Pancreas (tissue), 10 donors: ENCODE data around the gene TRAF3. TPM values are rescaled to one million over a fixed set of nuclear protein-coding genes. Genes with fewer than 3 reads are reported as not detected.

Experiments
- ATAC-seq, 4 donors: fragments of 200-7000 bp; cut with Tn5 transposase; one replicate each; pipeline versions ENCODE4 v1.8.0 to v1.9.1; 2020; ENCODE audit warnings: mild to moderate bottlenecking in 4 of 4, moderate library complexity in 4 of 4
- DNase-seq, 6 donors: peaks; one replicate each; pipeline ENCODE4 v3.0.0-alpha.2; 2020
- FAIRE-seq: peaks from 2 replicates; lab custom pipeline; 2012; peaks lifted over from hg19 to GRCh38; lab: Jason Lieb, UNC
- H3K27ac ChIP-seq, 4 donors: fragments of 200-600 bp; sonication (generic); 1 replicate in 3 of 4; 2 replicates in 1 of 4; pipeline versions ENCODE4 v1.5.0 to v1.8.0; 2020
- H3K27me3 ChIP-seq, 4 donors: fragments of 200-600 bp; one replicate each; pipeline ENCODE4 v1.8.0; 2021
- H3K36me3 ChIP-seq, 3 donors: fragments of 200-600 bp; sonication (generic) in 1 of 3; one replicate each; pipeline versions ENCODE4 v1.5.0 to v1.8.0; 2020 to 2021
- H3K4me1 ChIP-seq, 3 donors: fragments of 200-600 bp; one replicate each; pipeline ENCODE4 v1.8.0; 2021
- H3K4me3 ChIP-seq, 4 donors: fragments of 200-600 bp; sonication (generic) in 2 of 4; one replicate each; pipeline versions ENCODE4 v1.5.0 to v1.8.0; 2020 to 2021
- H3K9me3 ChIP-seq, 4 donors: fragments of 200-600 bp; one replicate each; pipeline ENCODE4 v1.8.0; 2021
- WGBS, 2 donors: extraction: QIAGEN DNeasy Blood & Tissue Kit; methylation state at CpG; one replicate each; pipeline ENCODE4 v1.1.7; 2013; 5-methylcytosine and 5-hydroxymethylcytosine counted together
- intact Hi-C, 3 donors: fragments of 100-400 bp; cut with DNase I; formaldehyde crosslinking; loops; one replicate each; pipeline versions ENCODE4 v1.11.1 to v1.14.2; 2022
- polyA plus RNA-seq, 2 donors: library from polyadenylated mRNA; stranded (reverse); fragments of 200-250 nt; gene quantifications; one replicate each; pipeline ENCODE4 v1.2.3, GENCODE V29; 2013
- total RNA-seq, 6 donors: library from RNA; stranded (reverse); fragmentation: NEBNext Ultra II Directional in 4 of 6; extraction: Animal tissue kit (Norgen Biotek cat#: 25700) in 4 of 6; gene quantifications; one replicate each; pipeline versions ENCODE4 v1.2.1 to v1.2.4, GENCODE V29; 2021 to 2023
- TF ChIP-seq, protein P1 (sequence below), 4 donors: fragments of 200-600 bp; sonication (generic) in 3 of 4; IDR thresholded peaks; one replicate each; pipeline versions ENCODE4 v1.5.0 to v1.8.0; 2021; ENCODE audit warnings: antibody characterized with exemption in 4 of 4
- donor health status: healthy with polysubstance abuse.
- donor health status: DM: no; HTN: no; CAD: no; lungs with moderate emphysema.
- donor health status: DM: no; HTN: no; CAD: no.
- donor health status: control.
- donor health status: control.
- donor health status: Bipolar disorder and iron deficiency.
- donor health status: DM: yes; HTN: yes; CAD: no.
- donor health status: DM: no; HTN: no; CAD: no.
- donor health status: DM: no; HTN: no; CAD: no.
- donor health status: DM: yes; HTN: yes; CAD: no.

TRAF3 gene
- total and polyA plus RNA-seq, 8 donors, result 3.6 to 14.7 (median 6.1) TPM

DNA sequence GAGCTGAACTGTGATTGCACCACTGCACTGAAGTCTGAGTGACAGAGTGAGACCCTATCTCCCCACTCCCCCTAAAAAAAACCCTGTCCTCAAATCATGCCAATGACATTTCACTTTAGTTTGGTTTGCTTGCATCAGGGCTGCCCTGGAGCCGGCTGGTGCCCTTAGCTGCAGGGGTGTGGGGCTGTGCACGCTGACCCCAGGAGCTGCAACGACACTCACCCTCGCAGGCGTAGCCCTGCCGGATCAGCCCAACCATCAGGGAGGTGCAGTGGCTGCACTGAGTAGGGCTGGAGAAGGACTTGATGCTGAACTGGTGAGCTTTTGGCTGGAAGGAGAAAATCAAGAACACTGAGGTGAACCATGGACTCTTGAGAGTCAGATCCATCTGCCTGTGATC lies 175.0 kb downstream of the TRAF3 start:
- Histone ChIP-seq H3K4me3 (no peak overlapping the region), H3K27ac (no peak overlapping the region), H3K36me3 (peaks cover 0 to 68% (median 39%) of the 10 kb centered on the region in 3 donors), H3K27me3 (no peaks in the 10 kb centered on the region), H3K4me1 (no peaks in the 10 kb centered on the region), H3K9me3 (no peaks in the 10 kb centered on the region)
- DNase-seq, result peak in 1 of 6 donors; percentile 36
- FAIRE-seq, result no peak
- intact Hi-C loops, result no loop called here
- TF ChIP-seq, protein P1, sequence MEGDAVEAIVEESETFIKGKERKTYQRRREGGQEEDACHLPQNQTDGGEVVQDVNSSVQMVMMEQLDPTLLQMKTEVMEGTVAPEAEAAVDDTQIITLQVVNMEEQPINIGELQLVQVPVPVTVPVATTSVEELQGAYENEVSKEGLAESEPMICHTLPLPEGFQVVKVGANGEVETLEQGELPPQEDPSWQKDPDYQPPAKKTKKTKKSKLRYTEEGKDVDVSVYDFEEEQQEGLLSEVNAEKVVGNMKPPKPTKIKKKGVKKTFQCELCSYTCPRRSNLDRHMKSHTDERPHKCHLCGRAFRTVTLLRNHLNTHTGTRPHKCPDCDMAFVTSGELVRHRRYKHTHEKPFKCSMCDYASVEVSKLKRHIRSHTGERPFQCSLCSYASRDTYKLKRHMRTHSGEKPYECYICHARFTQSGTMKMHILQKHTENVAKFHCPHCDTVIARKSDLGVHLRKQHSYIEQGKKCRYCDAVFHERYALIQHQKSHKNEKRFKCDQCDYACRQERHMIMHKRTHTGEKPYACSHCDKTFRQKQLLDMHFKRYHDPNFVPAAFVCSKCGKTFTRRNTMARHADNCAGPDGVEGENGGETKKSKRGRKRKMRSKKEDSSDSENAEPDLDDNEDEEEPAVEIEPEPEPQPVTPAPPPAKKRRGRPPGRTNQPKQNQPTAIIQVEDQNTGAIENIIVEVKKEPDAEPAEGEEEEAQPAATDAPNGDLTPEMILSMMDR (IDR thresholded peaks at IDR 0.05), result no peak
- ATAC-seq, result no peak
- 93 to 99% methylated on average over 6 of the region's 6 CpGs for WGBS, 2 donors

DNA sequence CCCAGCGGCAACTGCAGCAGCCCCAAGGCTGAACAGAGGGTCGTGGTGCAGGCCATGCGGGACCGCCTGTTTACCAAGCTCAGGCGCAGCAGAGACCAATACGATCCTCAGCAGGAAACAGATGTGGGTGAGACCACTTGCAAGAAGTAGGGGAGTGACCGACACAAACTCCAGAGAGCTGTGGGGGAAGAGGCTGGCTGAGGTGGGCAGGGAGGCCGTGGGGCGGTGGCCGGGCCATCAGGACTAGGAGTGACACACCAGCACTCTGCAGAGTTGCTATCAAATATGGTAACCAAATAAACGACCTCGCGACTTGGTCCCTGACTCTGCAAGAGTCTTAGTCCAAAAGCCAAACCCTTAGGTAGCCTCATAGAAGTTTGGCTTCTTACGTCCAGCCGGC lies 175.9 kb downstream of the TRAF3 start:
- Histone ChIP-seq H3K9me3 (no peaks in the 10 kb centered on the region), H3K27ac (no peak overlapping the region), H3K36me3 (peaks cover 0 to 71% (median 38%) of the 10 kb centered on the region in 3 donors), H3K4me1 (no peaks in the 10 kb centered on the region), H3K27me3 (no peaks in the 10 kb centered on the region), H3K4me3 (no peak overlapping the region)
- FAIRE-seq (no peak), ATAC-seq (no peak), DNase-seq (peak in 1 of 6 donors; percentile 29)
- intact Hi-C loops, result no loop called here
- WGBS, 2 donors, result 92 to 93% methylated on average over 15 of the region's 15 CpGs
- TF ChIP-seq, protein P1 (IDR thresholded peaks at IDR 0.05), result no peak

GRCh38 chr14:102954081-102954789 lies 177.0 kb downstream of the TRAF3 start:
- Histone ChIP-seq H3K4me3 (no peak overlapping the region), H3K9me3 (no peaks in the 10 kb centered on the region), H3K36me3 (peaks cover 0 to 74% (median 31%) of the 10 kb centered on the region in 3 donors), H3K27ac (no peak overlapping the region), H3K4me1 (no peaks in the 10 kb centered on the region), H3K27me3 (no peaks in the 10 kb centered on the region)
- ATAC-seq, result no peak
- intact Hi-C loops, result no loop called here
- WGBS, 2 donors, result 90 to 91% methylated on average over 18 of the region's 18 CpGs
- FAIRE-seq, result no peak
- TF ChIP-seq, protein P1 (IDR thresholded peaks at IDR 0.05), result no peak
- peak in 1 of 6 donors; percentile 42 for DNase-seq

- ATAC-seq (no peak), FAIRE-seq (no peak), DNase-seq (no peak)
- Histone ChIP-seq H3K4me3 (no peak overlapping the region), H3K4me1 (no peaks in the 10 kb centered on the region), H3K9me3 (no peaks in the 10 kb centered on the region), H3K27me3 (no peaks in the 10 kb centered on the region), H3K27ac (no peak overlapping the region), H3K36me3 (peaks cover 0 to 71% (median 20%) of the 10 kb centered on the region in 3 donors)
- 88 to 89% methylated on average over 8 of the region's 8 CpGs for WGBS, 2 donors
- intact Hi-C loops, result no loop called here
- TF ChIP-seq, protein P1 (IDR thresholded peaks at IDR 0.05), result no peak
These were observed 178.6 kb downstream of the TRAF3 start for GRCh38 chr14:102955636-102956408.
